Spleen (tissue), 7 donors: ENCODE measurements around the gene NUFIP2.

Experiments
- CTCF ChIP-seq, 11 experiments: fragments of 200-600 bp in 7 of 11; fragments of 450-650 bp in 4 of 11; sonication (generic) in 4 of 11; IDR thresholded peaks in 8 of 11; conservative IDR thresholded peaks in 3 of 11; 1 replicate in 7 of 11; 2 replicates in 4 of 11; pipeline versions ENCODE4 v1.4.0 to v1.8.0; 2016 to 2021; ENCODE audit warnings: antibody characterized with exemption in 11 of 11, inconsistent platforms in 4 of 11, mild to moderate bottlenecking in 1 of 11
- POLR2A ChIP-seq, 3 donors: fragments of 450-650 bp; IDR thresholded peaks; one replicate each; pipeline ENCODE4 v1.5.1; 2017; ENCODE audit warnings: antibody characterized with exemption in 3 of 3, mild to moderate bottlenecking in 1 of 3
- POLR2AphosphoS5 ChIP-seq, 3 donors: sonication (generic); formaldehyde crosslinking; IDR thresholded peaks; one replicate each; pipeline ENCODE4 v1.5.1; 2017; ENCODE audit warnings: antibody characterized with exemption in 3 of 3
- donor health status: DM: no; HTN: no; CAD: no; lungs with moderate emphysema.
- donor health status: DM: no; HTN: no; CAD: no.
- donor health status: DM: no; HTN: no; CAD: no.

- TF ChIP-seq CTCF (IDR thresholded peaks at IDR 0.05 in 8 of 11, conservative IDR thresholded peaks at IDR 0.05 in 3 of 11) (no peak), POLR2A (IDR thresholded peaks at IDR 0.05) (no peak), POLR2AphosphoS5 (IDR thresholded peaks at IDR 0.05) (no peak)
These were observed 55.7 kb downstream of the NUFIP2 start for GRCh38 chr17:29238133-29238850.
